ENCODE data around the gene SPATA31C2.
"Not testable (repeated sequence)": the region's sequence is repeated elsewhere in the genome, so short reads cannot be mapped to it uniquely, and the experiment has no call there.

- not testable (repeated sequence) for TF ChIP-seq POLR2A (IDR thresholded peaks at IDR 0.05; ENCODE audit: low read length); GATA1 (IDR thresholded peaks at IDR 0.05; ENCODE audit: low read depth, low read length)
Measured at GRCh38 chr9:88129556-88129955, 8.7 kb downstream of the SPATA31C2 start.
